MCF 10A (cell line): Measurements from ENCODE around the gene MTREX. TPM values are rescaled to one million over a fixed set of nuclear protein-coding genes. Genes with fewer than 3 reads are reported as not detected.

Experiments used
- BruUV-seq: library from RNA; stranded (reverse); fragments of 400-500 nt; replicated peaks from 2 replicates; lab custom pipeline; 2021; lab: Mats Ljungman, UMichigan
- CTCF ChIA-PET: fragments of 300-600 bp; sonication (Branson Sonifier 250); formaldehyde crosslinking; extraction: SDS; loops from one replicate; lab custom pipeline; 2021; ENCODE audit warnings: antibody characterized with exemption, inconsistent platforms; lab: Yijun Ruan, JAX
- POLR2A ChIA-PET: fragments of 300-600, 350-650 bp; sonication (Branson Sonifier 250); formaldehyde crosslinking; extraction: SDS; loops from one replicate; lab custom pipeline; 2020; ENCODE audit warnings: antibody characterized with exemption, inconsistent platforms; lab: Yijun Ruan, JAX
- DNase-seq: peaks from one replicate; pipeline ENCODE4 v3.0.0-alpha.2; 2018; ENCODE audit not compliant: unreplicated experiment
- H3K27ac Mint-ChIP-seq: one replicate; pipeline ENCODE4 v1.8.0; 2022; ENCODE audit warnings: mild to moderate bottlenecking, low read depth, mixed read lengths; ENCODE audit not compliant: unreplicated experiment
- H3K27me3 Mint-ChIP-seq: one replicate; pipeline ENCODE4 v1.8.0; 2022; ENCODE audit warnings: mixed read lengths; ENCODE audit not compliant: insufficient read depth, unreplicated experiment
- H3K36me3 Mint-ChIP-seq: one replicate; pipeline ENCODE4 v1.8.0; 2022; ENCODE audit warnings: mild to moderate bottlenecking, moderate library complexity, mixed read lengths; ENCODE audit not compliant: insufficient read depth, unreplicated experiment
- H3K4me1 Mint-ChIP-seq: one replicate; pipeline ENCODE4 v1.8.0; 2022; ENCODE audit warnings: mixed read lengths; ENCODE audit not compliant: insufficient read depth, unreplicated experiment
- H3K4me3 Mint-ChIP-seq: one replicate; pipeline ENCODE4 v1.8.0; 2022; ENCODE audit warnings: mild to moderate bottlenecking, moderate library complexity, mixed read lengths; ENCODE audit not compliant: unreplicated experiment
- H3K9me3 Mint-ChIP-seq: one replicate; pipeline ENCODE4 v1.8.0; 2022; ENCODE audit warnings: mixed read lengths; ENCODE audit not compliant: unreplicated experiment
- CTCF ChIP-seq: fragments of 200-600 bp; IDR thresholded peaks from one replicate; pipeline ENCODE4 v1.8.0; 2022; ENCODE audit warnings: antibody characterized with exemption, mild to moderate bottlenecking; ENCODE audit not compliant: unreplicated experiment
- intact Hi-C: fragments of 100-400 bp; cut with micrococcal nuclease; formaldehyde crosslinking; loops from 2 replicates; pipeline ENCODE4 v1.14.1; 2022
- total RNA-seq: library from RNA; stranded (reverse); gene quantifications from 2 replicates; pipeline ENCODE4 v1.2.3, GENCODE V29; 2022

Gene MTREX
- total RNA-seq, 1 experiment from 2014 or later, result 118 TPM

- no TSS peak for BruUV-seq
- CTCF ChIA-PET, result no interaction called here
- Mint-ChIP-seq H3K4me3 (no peak overlapping the region), H3K27me3 (no peaks in the 10 kb centered on the region), H3K27ac (no peak overlapping the region), H3K36me3 (no peaks in the 10 kb centered on the region), H3K9me3 (peaks cover 8% of the 10 kb centered on the region), H3K4me1 (no peaks in the 10 kb centered on the region)
- DNase-seq, result no peak
- TF ChIP-seq CTCF, result no peak
- POLR2A ChIA-PET, result no interaction called here
- intact Hi-C loops, result no loop called here
These were observed 162.1 kb downstream of the MTREX start for GRCh38 chr5:55469839-55470238.

- ChIA-PET CTCF (no interaction called here), POLR2A (no interaction called here)
- peaks cover 8% of the 10 kb centered on the region for H3K9me3 Mint-ChIP-seq
- no peaks in the 10 kb centered on the region for H3K36me3 Mint-ChIP-seq
- no peak overlapping the region for H3K4me3 Mint-ChIP-seq
- no peaks in the 10 kb centered on the region for H3K4me1 Mint-ChIP-seq
- BruUV-seq, result no TSS peak
- no peak overlapping the region for H3K27ac Mint-ChIP-seq
- intact Hi-C loops, result no loop called here
- DNase-seq, result no peak
- H3K27me3 Mint-ChIP-seq, result no peaks in the 10 kb centered on the region
- no peak for TF ChIP-seq CTCF
These were observed 162.5 kb downstream of the MTREX start for GRCh38 chr5:55470282-55470681.

- Mint-ChIP-seq H3K4me1 (no peaks in the 10 kb centered on the region), H3K9me3 (peaks cover 8% of the 10 kb centered on the region), H3K36me3 (no peaks in the 10 kb centered on the region), H3K27me3 (no peaks in the 10 kb centered on the region), H3K27ac (no peak overlapping the region), H3K4me3 (no peak overlapping the region)
- TF ChIP-seq CTCF, result no peak
- DNase-seq, result no peak
- CTCF ChIA-PET, result no interaction called here
- BruUV-seq, result no TSS peak
- POLR2A ChIA-PET, result no interaction called here
- intact Hi-C loops, result no loop called here
These were observed 163.7 kb downstream of the MTREX start for GRCh38 chr5:55471468-55471867.

- TF ChIP-seq CTCF, result no peak
- Mint-ChIP-seq H3K9me3 (peaks cover 8% of the 10 kb centered on the region), H3K27me3 (no peaks in the 10 kb centered on the region), H3K36me3 (no peaks in the 10 kb centered on the region), H3K27ac (no peak overlapping the region), H3K4me3 (no peak overlapping the region), H3K4me1 (no peaks in the 10 kb centered on the region)
- intact Hi-C loops, result no loop called here
- no peak for DNase-seq
- no TSS peak for BruUV-seq
- ChIA-PET POLR2A (no interaction called here), CTCF (no interaction called here)
These were observed 164.9 kb downstream of the MTREX start for GRCh38 chr5:55472642-55473041.

Other genes starting within 250 kb of the MTREX start
- not detected in 2 replicates for gene GZMA, start 205.3 kb upstream of the MTREX start, total RNA-seq
- 37.2 and 38.8 TPM in 2 replicates for gene GPX8, start 147.8 kb upstream of the MTREX start, total RNA-seq
- not detected in 2 replicates for gene CDC20B, start 134.8 kb upstream of the MTREX start, total RNA-seq
- 1.8 TPM in 2 replicates for gene MCIDAS, start 80.7 kb upstream of the MTREX start, total RNA-seq
- 10.6 and 11.7 TPM in 2 replicates for gene CCNO, start 74.4 kb upstream of the MTREX start, total RNA-seq
- gene DHX29, start 295 bp upstream of the MTREX start, total RNA-seq, result 18.1 and 21.8 TPM in 2 replicates
- gene PLPP1, start 227.0 kb downstream of the MTREX start, total RNA-seq, result 7.5 and 10.4 TPM in 2 replicates